GM21737 (cell line): ENCODE data around the gene PLEKHA4.
"Not testable (repeated sequence)": the region's sequence is repeated elsewhere in the genome, so short reads cannot be mapped to it uniquely, and the experiment has no call there.

Experiments
- ATAC-seq: cut with Tn5 transposase; IDR thresholded peaks from one replicate; pipeline ENCODE4 v1.9.1; 2021; ENCODE audit warnings: mild to moderate bottlenecking, moderate library complexity; ENCODE audit not compliant: unreplicated experiment

The PLEKHA4 gene

GRCh38 chr19:48802623-48803022, 65.8 kb downstream of the PLEKHA4 start:
- no peak for ATAC-seq

- no peak for ATAC-seq
Measured at GRCh38 chr19:48799358-48800300, 68.8 kb downstream of the PLEKHA4 start.

GRCh38 chr19:48798937-48799336, 69.5 kb downstream of the PLEKHA4 start:
- no peak for ATAC-seq

- ATAC-seq, result no peak
Measured at GRCh38 chr19:48797103-48797502, 71.3 kb downstream of the PLEKHA4 start.

GRCh38 chr19:48796298-48797083, 71.9 kb downstream of the PLEKHA4 start:
- ATAC-seq, result no peak

- ATAC-seq, result no peak
Measured at GRCh38 chr19:48795685-48796070, 72.7 kb downstream of the PLEKHA4 start.

GRCh38 chr19:48795055-48795684, 73.2 kb downstream of the PLEKHA4 start:
- peak; percentile 78 for ATAC-seq

- ATAC-seq, result no peak
Measured at GRCh38 chr19:48794291-48794690, 74.1 kb downstream of the PLEKHA4 start.

- no peak for ATAC-seq
Measured at GRCh38 chr19:48793271-48793670, 75.1 kb downstream of the PLEKHA4 start.

- ATAC-seq, result not testable (repeated sequence)
Measured at GRCh38 chr19:48787331-48787730, 81.1 kb downstream of the PLEKHA4 start.
